Neutrophil (primary cell): Measurements from ENCODE around the gene CENATAC.
"Not testable (repeated sequence)": the region's sequence is repeated elsewhere in the genome, so short reads cannot be mapped to it uniquely, and the experiment has no call there.

Experiments used
- H3K27ac ChIP-seq: fragments of 200-600 bp; sonication (generic); 2 replicates; pipeline ENCODE4 v1.5.1; 2016; ENCODE audit warnings: mild to moderate bottlenecking, moderate library complexity
- H3K27me3 ChIP-seq: fragments of 200-600 bp; sonication (generic); 2 replicates; pipeline ENCODE4 v1.6.0; 2016; ENCODE audit warnings: mild to moderate bottlenecking
- H3K36me3 ChIP-seq: fragments of 200-600 bp; sonication (generic); 2 replicates; pipeline ENCODE4 v1.5.1; 2017
- H3K4me1 ChIP-seq, 2 experiments: fragments of 200-600 bp in 1 of 2; sonication (generic) in 1 of 2; 1 replicate in 1 of 2; 2 replicates in 1 of 2; pipeline versions ENCODE4 v1.5.1 to v1.6.1; 2013 to 2016; ENCODE audit warnings: low read depth in 1 of 2, low read length in 1 of 2, mild to moderate bottlenecking in 1 of 2, moderate library complexity in 1 of 2; ENCODE audit not compliant: control insufficient read depth in 1 of 2, insufficient read depth in 1 of 2
- H3K4me3 ChIP-seq, 2 experiments: fragments of 200-600 bp in 1 of 2; sonication (generic) in 1 of 2; 1 replicate in 1 of 2; 2 replicates in 1 of 2; pipeline ENCODE4 v1.5.1; 2013 to 2016; ENCODE audit warnings: low read depth in 1 of 2, low read length in 1 of 2, mild to moderate bottlenecking in 1 of 2, moderate library complexity in 1 of 2
- H3K9me3 ChIP-seq: fragments of 200-600 bp; sonication (generic); 2 replicates; pipeline ENCODE4 v1.5.1; 2016
- TF ChIP-seq, protein P1 (sequence below): fragments of 200-600 bp; sonication (generic); IDR thresholded peaks from 2 replicates; pipeline ENCODE4 v1.5.1; 2016; ENCODE audit warnings: antibody characterized with exemption

CENATAC gene

DNA sequence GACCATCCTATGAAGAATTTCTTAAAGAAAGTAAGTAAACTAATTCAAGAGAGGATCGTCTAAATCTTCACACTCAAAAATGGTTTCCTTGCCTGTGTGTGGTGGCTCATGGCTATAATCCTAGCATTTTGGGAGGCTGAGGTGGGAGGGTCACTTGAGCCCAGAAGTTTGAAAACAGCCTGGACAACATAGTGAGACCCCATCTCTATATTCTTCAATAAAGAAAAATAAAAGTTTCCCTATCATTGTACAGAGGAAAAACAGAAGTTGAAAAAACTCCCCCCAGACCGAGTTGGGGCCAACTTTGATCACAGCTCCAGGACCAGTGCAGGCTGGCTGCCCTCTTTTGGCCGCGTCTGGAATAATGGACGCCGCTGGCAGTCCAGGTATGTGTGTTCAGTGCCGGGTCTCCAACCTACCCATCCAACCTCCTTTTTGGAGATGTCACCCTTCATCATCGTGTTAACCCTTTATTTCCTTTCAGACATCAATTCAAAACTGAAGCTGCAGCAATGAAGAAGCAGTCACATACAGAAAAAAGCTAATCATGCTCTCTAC, 17.2 kb downstream of the CENATAC start:
- H3K27ac ChIP-seq: no peak overlapping the region
- TF ChIP-seq, protein P1, sequence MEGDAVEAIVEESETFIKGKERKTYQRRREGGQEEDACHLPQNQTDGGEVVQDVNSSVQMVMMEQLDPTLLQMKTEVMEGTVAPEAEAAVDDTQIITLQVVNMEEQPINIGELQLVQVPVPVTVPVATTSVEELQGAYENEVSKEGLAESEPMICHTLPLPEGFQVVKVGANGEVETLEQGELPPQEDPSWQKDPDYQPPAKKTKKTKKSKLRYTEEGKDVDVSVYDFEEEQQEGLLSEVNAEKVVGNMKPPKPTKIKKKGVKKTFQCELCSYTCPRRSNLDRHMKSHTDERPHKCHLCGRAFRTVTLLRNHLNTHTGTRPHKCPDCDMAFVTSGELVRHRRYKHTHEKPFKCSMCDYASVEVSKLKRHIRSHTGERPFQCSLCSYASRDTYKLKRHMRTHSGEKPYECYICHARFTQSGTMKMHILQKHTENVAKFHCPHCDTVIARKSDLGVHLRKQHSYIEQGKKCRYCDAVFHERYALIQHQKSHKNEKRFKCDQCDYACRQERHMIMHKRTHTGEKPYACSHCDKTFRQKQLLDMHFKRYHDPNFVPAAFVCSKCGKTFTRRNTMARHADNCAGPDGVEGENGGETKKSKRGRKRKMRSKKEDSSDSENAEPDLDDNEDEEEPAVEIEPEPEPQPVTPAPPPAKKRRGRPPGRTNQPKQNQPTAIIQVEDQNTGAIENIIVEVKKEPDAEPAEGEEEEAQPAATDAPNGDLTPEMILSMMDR: no peak
- H3K9me3 ChIP-seq: no peaks in the 10 kb centered on the region
- H3K4me3 ChIP-seq: no peak overlapping the region
- H3K4me1 ChIP-seq: peaks cover 22 to 25% of the 10 kb centered on the region in 2 experiments
- H3K27me3 ChIP-seq: no peaks in the 10 kb centered on the region
- peaks cover 59% of the 10 kb centered on the region for H3K36me3 ChIP-seq

DNA sequence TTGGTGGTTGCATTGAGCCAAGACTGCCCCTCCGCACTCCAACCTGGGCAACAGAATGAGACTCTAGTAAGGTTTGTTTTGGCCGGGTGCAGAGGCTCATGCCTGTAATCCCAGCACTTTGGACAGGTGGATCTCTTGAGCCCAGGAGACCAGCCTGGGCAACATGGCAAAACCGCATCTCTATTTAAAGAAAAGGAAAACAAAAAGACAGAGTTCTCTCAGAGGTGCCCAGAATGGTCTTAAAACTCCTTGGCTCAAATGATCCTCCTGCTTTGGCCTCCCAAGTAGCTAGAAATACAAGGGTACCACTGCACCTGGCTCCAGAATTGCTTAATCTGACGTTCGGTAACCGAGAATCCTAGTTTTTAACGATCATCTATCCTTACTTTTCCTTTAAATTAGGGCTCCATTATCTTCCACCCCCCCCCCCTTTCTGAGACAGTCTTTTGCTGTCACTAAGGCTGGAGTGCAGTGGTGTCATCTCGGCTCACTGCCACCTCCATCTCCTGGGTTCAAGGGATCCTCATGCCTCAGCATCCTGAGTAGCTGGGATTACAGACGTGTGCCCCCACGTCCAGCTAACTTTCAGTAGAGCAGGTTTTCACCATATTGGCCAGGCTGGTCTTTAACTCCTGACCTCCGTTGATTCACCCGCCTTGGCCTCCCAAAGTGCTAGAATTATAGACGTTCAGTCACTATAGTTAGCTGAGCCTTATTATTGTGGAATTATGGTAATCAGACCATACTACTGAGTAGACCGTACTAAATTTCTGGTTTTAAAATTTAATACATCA, 18.5 kb downstream of the CENATAC start:
- no peaks in the 10 kb centered on the region for H3K9me3 ChIP-seq
- H3K4me1 ChIP-seq: peaks cover 25 to 27% of the 10 kb centered on the region in 2 experiments
- no peak overlapping the region for H3K4me3 ChIP-seq
- no peaks in the 10 kb centered on the region for H3K27me3 ChIP-seq
- no peak overlapping the region for H3K27ac ChIP-seq
- TF ChIP-seq, protein P1: no peak
- peaks cover 58% of the 10 kb centered on the region for H3K36me3 ChIP-seq

DNA sequence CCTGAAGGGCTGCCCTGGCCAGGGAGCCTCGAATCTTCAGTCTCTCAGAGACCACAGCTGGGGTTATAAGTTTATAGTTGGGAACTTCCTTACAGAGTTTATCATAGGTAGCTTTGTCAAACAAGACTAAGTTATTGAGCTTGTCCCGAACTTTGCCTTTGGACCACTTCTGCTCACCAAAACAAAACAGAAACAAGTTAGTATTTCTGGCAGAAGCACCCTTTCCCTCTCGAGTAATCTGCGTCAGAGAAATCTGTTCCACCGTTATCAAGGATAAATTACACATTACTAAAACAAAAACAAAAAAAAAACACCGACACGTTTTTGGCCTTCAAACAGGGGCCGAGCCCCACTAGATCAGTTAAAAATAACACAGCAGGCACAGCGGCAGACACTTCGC, 19.4 kb downstream of the CENATAC start:
- Histone ChIP-seq H3K27ac (peak overlapping the region; percentile 97), H3K4me1 (peaks cover 25 to 27% of the 10 kb centered on the region in 2 experiments), H3K4me3 (peak overlapping the region; percentile 72 to 78), H3K36me3 (peaks cover 58% of the 10 kb centered on the region)
- not testable (repeated sequence) for H3K9me3 ChIP-seq, H3K27me3 ChIP-seq

DNA sequence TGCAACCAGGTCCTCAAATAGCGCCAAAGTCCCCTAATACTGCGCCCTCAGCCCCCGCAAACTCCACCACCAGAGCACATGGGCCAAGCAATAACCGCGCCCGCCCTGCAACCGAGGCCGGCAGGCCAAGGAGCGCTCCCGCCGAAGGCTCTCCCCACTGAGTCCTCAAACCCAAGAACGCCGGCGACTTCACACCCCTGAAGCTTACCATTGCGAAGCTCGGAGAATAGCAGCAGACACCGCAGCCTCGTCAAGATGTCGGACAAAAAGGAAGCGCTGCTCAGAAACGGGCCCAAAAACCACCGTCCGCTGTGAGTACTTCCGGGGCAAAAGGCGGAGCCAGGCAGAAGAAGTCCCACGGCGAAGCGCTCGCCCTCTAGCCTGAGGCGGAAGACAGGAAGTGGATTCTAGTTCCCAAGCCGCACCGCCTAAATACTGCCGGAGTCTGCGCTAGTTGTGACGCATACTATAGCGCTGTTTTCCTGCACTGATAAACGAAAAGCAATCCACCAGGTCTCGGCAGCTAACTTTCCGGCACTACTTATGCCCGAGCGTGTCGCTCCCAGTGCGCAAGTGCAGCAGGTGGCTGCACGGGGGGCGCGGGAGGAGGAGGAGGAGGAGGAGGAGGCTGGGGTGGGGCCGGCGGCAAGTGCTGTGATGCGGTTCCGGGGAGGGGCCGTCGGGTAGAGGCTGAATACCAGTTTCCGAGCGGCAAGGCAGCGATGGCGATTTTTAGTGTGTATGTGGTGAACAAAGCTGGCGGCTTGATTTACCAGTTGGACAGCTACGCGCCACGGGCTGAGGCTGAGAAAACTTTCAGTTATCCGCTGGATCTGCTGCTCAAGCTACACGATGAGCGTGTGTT, 20.4 kb downstream of the CENATAC start, which contains the start of the genes RPS25 and TRAPPC4:
Gene RPS25, minus strand, starts transcription at position 270 of the 865 bp plus-strand sequence. Its CDS starts 59 bp downstream, at position 211.
Gene TRAPPC4, plus strand, starts transcription at position 693 of the 865 bp plus-strand sequence. Its CDS starts 30 bp downstream, at position 723.
- TF ChIP-seq, protein P1: peak; percentile 64
- peak within 1 kb of the TSS; percentile 72 to 78 for H3K4me3 ChIP-seq
- no peaks in the 10 kb centered on the region for H3K9me3 ChIP-seq
- peaks cover 59% of the 10 kb centered on the region for H3K36me3 ChIP-seq
- peaks cover 25 to 27% of the 10 kb centered on the region in 2 experiments for H3K4me1 ChIP-seq
- H3K27ac ChIP-seq: peak within 1 kb of the TSS; percentile 97
- no peaks in the 10 kb centered on the region for H3K27me3 ChIP-seq

DNA sequence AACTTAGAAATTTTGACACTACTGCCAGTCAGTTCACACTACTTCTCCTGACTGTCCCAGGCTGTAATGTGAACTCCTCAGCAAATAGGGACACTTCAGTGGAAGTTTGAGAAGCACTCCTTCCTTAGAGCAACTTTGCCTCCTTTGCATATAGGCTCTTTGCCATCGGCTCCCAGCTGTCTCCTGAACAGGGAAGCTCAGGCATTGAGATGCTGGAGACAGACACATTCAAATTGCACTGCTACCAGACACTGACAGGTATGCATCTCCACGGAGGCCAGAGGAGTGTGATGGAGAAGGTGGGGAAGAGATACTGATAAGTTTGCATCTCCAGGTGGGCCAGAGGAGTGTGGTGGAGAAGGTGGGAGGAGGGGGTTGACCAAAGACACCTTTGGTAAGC, 22.1 kb downstream of the CENATAC start:
- Histone ChIP-seq H3K9me3 (no peaks in the 10 kb centered on the region), H3K4me3 (peak overlapping the region in 1 of 2 experiments; percentile 78), H3K4me1 (peaks cover 25 to 27% of the 10 kb centered on the region in 2 experiments), H3K27ac (peak overlapping the region; percentile 97), H3K36me3 (peaks cover 62% of the 10 kb centered on the region), H3K27me3 (no peaks in the 10 kb centered on the region)
- TF ChIP-seq, protein P1: no peak
